HG02840 (cell line): ENCODE data around the gene RGS3.
"Not testable (repeated sequence)": the region's sequence is repeated elsewhere in the genome, so short reads cannot be mapped to it uniquely, and the experiment has no call there.

Source experiments
- ATAC-seq: cut with Tn5 transposase; IDR thresholded peaks from one replicate; pipeline ENCODE4 v1.9.1; 2021; ENCODE audit warnings: mild to moderate bottlenecking, moderate library complexity, moderate number of reproducible peaks; ENCODE audit not compliant: unreplicated experiment, low FRiP score

Gene RGS3

DNA sequence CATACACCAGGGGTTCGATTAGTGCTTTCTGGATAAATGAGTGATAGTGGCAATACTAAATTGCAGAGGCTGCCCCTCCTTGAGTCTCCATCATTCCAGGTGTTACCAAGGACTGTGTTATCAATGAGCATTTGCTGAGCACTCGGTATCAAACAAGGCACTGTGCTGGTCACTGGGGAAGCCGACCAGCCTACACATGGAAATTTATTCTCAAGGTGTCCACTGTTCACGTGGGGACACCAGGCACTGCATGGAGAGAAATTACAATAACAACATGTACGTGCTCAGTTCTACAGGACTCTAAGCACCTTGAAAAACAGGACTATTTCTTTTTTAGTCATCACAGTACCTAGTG is 22.2 kb downstream of the RGS3 start:
- no peak for ATAC-seq

DNA sequence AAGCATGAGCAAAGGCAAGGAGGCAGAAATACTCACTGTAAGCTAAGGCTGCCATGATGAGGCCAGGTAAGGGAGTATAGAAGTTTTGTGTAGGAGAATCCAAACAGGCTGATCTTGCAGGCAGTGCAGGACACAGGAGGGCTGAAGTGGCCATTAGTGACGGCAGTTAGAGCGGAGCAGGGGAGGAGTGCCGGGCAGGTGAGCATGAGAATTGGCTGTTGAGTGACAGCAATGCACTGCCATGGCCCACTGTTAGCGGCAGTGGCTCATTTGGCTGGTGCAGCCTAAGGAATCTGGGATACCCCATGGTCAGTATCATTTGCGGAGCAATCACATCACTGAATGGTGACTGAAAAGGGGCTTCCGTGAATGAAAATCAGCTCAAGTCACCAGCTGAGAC is 22.8 kb downstream of the RGS3 start:
- no peak for ATAC-seq

GRCh38 chr9:113488071-113488470 is 24.5 kb downstream of the RGS3 start:
- ATAC-seq, result no peak

- ATAC-seq, result no peak
Observed at GRCh38 chr9:113488490-113488889, 25.0 kb downstream of the RGS3 start.

- ATAC-seq, result not testable (repeated sequence)
Observed at GRCh38 chr9:113491147-113491546, 27.6 kb downstream of the RGS3 start.

DNA sequence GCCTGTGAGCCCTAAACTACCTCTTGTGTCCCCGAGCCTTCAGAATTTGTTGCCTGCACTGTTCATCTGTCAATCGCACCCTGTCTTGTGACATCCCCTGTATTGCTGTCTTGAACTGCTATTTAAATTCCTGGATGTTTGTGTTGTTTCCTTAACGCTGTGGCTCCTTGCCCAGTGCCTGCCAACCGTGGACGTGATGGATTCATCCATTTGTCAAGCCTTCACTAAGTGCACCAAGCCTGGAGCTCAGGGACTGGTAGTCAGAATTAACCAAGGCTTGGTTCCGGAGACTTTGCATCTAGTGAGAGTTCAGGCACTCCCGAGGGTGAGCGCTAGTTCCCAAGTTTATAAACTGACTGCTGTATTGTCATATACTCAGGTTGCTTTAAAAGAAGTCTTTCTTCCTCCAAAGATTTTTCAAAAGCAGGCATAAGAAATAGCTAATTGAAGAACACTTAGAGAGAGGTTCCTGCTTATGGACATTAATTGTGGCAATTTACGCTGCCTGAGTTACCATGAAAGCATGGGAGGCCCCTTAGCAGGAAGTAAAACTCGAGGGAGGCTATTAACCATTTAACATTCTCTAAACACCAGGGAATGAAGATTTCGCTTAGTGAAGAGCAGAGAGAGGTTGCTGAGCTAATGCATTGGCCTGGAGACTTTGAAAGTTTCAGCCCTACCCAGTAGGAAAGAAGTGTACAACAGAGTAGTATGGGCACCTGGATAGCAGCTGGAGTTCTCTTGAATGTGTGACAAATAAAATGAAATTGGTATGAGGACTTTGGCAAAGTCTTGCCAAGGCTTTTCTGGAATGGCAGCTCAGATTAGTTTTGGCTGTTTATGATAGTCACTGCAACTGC is 29.0 kb downstream of the RGS3 start:
- ATAC-seq, result no peak

GRCh38 chr9:113493203-113493520 is 29.6 kb downstream of the RGS3 start:
- ATAC-seq, result no peak

DNA sequence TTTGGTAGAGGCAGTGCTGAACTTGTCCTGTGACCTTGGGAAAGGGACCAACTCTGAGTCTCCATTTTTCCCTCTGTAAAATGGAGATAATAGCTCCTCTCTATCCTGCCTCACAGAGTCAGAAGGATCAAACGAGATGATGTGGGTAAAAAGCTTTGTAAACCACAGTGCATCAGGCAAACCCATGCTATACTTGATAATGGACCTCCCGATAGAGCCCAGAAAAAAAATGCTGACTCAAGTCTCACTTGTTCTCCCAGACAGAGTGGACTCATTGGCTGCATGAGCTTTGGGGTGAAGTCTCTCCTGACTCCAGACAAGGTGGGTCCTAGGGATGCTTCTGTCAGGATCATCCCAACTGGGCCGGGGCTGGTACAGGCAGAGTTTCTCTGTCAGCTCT is 32.0 kb downstream of the RGS3 start:
- ATAC-seq, result no peak

DNA sequence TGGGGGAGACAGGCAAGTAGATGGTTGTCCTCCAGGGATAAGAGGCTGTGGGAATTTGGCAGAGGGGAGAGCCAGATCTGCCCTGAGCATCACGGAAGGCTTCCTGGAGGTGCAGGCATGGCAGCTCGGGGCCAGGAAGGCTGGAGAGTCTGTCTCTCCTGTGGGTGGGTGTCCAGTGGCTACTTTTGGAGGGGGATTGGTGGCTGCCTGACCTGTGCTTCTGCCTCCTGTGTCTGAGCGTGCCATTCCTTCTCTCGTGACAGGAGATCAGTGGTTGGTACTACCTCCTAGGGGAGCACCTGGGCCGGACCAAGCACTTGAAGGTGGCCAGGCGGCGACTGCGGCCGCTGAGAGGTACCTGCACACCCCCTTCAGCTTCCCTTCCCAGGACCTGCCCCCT is 33.5 kb downstream of the RGS3 start:
- no peak for ATAC-seq

DNA sequence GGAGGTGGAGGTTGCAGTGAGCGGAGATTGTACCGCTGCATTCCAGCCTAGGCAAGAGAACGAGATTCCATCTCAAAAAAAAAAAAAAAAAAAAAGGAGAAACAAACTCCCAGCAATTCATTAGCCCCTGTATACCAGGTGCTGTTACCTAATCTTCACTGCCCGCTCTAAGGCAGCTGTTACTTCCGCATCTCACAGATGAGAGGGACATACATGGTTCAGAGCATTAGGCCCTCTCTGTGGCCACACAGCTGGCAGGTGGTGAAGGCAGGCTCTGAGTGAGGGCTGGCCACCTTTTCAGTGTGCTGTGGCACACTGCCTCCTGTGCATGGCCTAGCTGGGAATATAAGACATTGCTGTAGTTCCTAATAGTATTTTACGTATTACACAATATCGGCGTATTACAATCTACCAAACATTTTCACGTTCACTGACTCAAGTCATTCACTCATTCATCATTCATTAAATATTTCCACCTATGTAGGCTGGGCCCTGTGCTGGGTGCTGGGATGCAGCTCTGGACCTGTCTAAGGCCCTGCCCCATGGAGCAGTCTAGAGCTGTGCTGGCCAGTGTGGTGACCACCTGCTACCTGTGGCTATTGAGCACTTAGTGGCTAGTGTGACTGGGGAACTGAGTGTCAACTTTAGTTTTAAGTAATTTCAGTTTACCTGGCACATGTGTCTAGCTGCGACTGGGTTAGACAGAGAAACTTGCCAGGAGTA is 35.8 kb downstream of the RGS3 start:
- ATAC-seq, result no peak

DNA sequence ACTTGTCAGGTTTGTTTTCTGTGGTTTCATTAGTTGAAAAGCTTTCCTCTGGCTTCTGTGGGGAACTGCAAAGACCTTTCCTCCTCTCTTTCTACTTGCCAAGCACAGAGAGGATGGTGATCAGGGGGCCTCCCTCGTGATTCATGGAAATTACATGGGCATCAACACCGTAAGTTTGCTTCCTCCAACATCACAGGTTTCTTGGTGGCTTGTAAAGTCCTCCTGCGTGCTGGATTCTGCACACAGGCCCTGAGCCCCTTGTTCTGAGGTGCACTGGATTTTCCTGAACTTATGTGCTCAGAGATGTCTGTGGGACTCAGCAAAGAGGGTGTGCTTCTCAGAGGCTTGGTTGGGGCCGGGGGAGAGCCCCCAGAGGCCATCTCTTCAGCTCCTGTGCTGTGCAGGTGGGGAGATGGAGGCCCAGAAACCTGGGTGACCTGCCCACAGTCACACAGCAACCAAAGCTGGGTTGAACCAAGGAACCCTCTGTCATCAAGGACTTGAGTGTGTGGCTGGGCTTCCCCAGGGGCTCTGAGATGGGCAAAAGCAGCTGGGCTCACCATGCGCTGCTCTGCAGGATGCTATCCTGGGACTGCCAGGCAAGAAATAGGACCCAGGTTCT is 36.5 kb downstream of the RGS3 start:
- ATAC-seq, result no peak

- no peak for ATAC-seq
Observed at GRCh38 chr9:113501129-113501686, 37.7 kb downstream of the RGS3 start.

GRCh38 chr9:113501852-113502251 is 38.3 kb downstream of the RGS3 start:
- ATAC-seq, result no peak

DNA sequence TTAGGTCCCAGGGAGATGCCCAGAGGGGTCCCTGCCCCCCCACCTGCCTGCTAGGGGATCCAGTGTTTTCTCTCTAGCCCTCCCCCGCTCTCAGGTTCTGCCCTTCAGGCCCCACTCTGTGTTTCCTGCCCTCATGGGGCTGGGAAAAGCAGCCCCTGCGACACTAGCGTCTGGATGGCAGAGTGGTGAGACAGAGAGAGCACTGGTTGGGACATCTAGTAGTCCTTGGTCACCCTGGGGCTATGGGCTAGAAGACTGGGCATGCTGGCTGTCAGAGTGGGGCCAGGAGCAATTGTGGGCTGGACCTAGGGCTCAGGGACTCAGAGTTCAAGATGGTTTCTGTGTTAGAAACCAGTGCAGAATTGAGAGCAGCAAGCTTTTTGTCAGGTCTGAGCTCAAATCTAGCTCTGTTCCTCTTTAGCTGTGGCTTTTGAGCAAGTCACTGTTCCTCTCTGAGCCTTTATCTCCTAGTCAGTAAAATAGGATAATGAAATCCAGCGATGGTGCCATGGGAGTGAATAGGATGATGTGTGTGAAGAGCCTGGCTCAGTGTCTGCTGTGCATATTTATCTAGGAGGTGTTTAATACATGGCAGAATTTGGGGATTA is 39.0 kb downstream of the RGS3 start:
- ATAC-seq, result no peak

DNA sequence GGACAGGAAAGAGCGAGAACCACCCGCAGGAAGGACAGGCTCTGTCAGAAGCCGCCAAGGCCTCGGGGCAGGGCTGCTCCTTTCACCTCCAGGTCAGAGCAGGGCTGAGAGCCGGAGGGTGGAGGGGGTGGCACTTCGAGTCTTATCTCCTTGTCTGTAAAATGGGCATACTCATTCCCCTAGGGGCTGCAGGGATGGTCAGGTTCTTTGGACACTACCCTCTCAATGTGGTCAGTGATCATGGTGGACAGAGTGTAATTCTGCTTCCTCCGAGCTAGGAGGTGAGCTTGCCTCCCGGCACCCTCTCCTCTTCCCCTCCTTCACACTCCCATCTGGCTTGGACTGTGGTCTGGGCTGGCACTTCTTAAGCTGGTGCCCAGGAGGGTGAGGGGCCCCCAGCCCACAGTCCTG is 39.6 kb downstream of the RGS3 start:
- no peak for ATAC-seq

DNA sequence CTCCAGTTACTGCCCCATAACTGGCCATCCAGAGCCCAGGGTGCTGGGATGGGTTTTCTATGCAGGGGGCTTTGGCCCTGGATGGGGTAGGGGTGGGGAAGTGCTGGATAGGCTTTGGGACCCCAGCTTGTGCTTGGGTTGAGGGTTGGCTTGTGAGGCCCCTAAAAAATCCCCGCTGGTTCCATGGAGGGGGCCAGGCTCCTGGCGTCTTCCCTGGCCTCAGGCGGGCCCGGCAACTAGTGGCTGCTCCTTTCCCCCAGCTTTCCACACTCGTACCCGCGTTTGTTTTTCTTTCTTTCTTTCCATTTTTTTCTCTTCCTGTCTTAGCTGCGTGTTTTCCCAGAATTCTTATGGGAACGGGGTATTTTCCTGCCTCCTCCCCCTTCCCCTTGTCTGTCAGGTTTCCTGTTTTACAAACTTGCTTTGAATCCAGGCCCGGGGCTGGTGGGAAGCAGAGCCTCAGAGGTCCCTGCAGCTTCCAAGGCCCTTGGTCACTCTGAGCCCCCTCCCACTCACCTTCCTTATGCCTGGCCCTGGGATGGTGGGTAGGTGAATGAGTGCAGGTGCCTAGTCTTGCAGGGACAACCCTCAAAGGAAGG is 40.2 kb downstream of the RGS3 start:
- no peak for ATAC-seq

DNA sequence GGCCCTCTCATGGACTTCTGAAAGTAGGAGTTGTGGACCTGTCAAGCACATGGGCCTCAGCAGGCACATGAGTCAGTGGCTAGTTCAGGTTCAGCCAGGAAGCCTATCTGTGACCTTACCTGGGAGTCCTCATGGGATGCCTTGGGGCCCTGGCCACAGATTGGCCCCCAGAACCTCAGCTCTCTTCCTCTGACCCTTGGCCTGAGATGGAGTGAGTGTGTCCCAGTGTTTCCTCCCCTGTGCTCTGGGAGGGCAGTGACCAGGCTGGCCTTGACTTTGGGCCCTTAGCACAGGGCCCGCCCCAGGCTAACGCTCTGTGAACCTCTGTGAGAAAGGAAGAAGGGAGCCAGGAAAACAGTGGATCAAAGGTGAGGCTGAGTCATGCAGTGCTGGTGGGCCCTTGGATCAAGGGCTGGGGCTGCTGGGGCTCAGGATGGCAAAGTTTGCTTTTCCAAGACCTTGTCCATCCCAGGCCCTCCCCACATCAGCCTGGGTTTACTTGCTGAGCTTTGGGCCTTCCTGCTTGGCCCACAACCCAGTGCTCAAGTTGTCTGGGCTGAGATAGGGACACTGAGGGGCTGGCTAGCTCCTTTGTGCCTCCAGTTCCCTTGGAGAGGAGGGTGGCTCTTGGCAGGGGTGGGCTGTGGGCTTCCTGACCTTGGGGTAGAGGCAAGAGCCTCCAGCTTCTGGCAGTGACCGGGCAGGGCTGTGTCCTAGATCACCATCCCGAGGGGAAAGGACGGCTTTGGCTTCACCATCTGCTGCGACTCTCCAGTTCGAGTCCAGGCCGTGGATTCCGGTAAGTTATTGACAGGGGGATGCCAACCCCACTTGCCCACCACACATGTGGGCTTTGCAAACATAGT is 41.4 kb downstream of the RGS3 start:
- no peak for ATAC-seq

GRCh38 chr9:113506090-113506589 is 42.6 kb downstream of the RGS3 start:
- ATAC-seq, result no peak

- no peak for ATAC-seq
Observed at GRCh38 chr9:113507256-113507655, 43.7 kb downstream of the RGS3 start.
